HG03025 (cell line): Measurements from ENCODE around the gene OR6K6.

Experiments used
- ATAC-seq: cut with Tn5 transposase; IDR thresholded peaks from one replicate; pipeline ENCODE4 v1.9.1; 2021; ENCODE audit warnings: mild to moderate bottlenecking, moderate library complexity; ENCODE audit not compliant: unreplicated experiment, low FRiP score

The OR6K6 gene, protein sequence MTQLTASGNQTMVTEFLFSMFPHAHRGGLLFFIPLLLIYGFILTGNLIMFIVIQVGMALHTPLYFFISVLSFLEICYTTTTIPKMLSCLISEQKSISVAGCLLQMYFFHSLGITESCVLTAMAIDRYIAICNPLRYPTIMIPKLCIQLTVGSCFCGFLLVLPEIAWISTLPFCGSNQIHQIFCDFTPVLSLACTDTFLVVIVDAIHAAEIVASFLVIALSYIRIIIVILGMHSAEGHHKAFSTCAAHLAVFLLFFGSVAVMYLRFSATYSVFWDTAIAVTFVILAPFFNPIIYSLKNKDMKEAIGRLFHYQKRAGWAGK

DNA sequence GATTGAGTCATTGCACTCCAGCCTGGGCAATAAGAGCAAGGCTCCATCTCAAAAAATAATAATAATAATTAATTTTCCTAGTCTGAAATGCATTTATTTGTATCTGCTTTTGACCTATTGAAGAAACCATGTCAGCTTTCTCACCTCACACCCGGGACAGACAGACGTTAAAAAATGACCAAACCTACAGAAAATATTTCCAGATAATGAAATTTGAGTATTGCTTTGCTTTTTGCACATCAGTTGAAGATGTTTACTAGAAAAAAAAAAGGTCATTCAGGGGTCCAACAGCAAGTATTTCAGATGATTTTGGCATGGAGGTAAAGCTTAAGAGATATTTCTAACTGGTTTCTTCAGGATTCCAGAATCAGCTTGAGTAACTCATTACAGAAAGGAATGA, at the start of gene OR6K6:
TSS of gene OR6K6 (plus strand) at position 301 of the 400 bp plus-strand sequence. CDS start 168 bp downstream, outside the sequence.
- ATAC-seq, result no peak

DNA sequence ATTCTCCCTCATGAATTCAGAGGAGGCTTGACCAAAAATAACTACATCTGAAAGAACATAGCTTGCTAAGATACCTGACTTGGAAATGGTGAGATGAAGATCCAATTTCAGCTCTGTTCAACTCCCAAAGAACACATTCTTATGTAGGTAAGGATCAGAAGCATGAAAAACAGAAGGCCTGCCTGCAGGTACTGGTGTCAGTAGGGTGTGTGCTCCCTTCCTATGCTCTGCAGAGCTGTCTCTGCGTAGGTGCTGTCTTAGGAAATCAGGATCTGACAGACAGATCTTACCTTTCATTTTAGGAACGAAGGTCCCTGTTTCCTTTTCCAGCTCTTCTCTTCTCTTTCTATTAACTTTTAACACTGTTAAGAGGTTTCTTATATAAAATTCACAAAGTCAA, 48.4 kb upstream of the OR6K6 start:
- ATAC-seq, result no peak

DNA sequence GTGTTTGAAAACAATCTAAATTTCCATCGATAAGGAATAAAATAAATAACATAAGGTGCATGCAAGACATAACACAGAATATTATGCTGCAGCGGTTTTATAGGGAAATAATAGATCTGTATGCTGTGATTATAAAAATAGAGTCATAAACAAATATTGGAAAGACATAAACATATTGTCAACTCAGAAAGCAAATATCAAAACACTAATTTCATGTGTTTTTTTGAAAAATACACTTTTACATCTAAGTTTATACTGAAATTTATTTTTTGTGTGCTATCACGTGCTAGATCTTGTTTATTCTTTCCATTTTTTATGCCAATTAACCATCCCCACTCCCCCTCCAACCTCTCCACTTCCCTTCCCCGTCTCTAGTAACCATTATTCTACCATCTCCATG, 43.4 kb upstream of the OR6K6 start:
- no peak for ATAC-seq

DNA sequence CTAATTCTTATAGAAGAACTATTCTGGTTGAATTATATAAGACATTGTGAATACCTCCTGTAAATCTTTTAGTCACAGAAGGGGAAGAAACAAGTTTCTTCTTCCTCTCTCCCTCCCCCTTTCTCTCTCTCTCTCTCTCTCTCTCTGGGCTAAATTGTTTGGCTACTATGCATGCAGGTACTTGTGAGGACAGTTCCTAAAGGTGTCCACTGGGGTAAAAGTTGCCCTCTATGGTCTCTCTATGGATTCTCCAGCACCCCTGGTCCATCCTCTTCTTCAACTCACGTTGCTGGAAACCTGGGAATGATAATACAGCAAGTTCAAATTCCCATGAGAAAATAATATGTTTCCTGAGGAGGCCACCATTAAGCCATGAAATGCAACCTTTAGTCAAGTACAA, 39.8 kb upstream of the OR6K6 start:
- ATAC-seq, result no peak

DNA sequence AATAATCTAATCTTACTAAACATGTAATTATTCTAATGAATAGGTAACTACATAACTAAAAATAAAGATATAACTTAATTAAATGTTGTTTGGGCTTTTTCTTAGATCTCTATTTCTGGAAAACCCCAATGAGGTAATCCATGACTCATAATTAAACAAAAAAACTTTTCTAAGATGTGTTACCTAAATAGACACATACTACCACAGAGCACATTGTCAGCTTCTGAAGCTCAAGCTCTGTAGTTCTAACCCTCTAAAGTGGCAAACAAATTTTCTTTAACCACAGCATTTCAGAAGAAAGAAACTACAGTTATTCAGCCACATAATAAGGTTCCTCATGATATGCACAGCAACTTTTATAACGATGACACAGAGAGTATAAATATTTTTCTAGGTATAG, 38.2 kb upstream of the OR6K6 start:
- ATAC-seq, result no peak

DNA sequence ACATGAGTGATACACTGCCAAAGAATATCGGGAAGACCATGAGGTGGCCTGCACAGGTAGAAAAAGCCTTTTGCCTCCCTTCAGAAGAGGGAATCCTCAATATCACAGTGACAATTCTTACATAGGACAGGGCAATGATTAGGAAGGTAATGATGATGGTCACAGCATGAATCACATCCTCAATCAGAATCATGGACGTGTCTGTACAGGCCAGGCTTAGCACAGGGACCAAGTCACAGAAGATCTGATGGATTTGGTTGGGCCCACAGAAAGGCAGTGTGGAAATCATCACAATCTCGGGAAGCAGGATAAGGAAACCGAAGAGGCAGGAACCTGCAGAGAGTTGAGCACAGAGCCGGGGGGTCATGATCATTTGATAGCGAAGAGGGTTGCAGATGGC, 37.2 kb upstream of the OR6K6 start:
- no peak for ATAC-seq

DNA sequence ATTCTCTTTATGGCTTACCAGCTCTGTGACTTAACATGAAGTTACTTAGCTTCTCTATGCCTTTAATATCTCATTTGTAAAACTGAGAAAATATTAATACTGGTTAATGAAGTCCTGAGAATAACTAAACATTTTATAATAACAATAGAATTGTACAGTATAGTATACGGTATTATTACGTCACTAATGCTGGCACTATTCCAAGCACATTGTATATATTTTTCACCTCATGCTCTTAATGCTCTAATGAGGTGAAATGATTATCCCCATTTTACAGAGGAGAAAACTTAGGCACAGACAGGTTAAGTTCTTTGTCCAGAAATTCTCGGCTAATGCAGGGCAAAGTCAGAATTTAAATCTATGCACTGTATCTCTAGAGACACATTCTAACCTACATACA, 34.9 kb upstream of the OR6K6 start:
- ATAC-seq, result no peak

DNA sequence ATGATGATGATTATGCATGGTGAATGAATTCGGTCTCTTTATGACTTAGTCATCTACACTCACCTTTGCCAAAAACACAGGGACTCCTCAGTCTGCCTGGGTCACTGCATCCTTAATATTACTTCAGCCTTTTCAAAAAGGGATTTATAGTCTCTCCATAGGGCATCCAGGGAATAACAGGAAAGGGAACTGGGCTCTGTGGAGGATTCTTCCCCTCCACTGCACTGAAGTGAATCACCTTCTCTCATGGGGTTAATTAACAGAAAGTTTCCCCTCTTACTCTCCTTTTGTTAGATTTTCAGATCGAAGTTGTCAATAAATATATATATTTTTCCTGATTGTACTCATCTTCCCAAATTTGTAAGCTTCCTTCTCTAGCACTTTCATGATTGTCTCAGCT, 33.9 kb upstream of the OR6K6 start, which contains the start of gene OR6K3:
TSS of gene OR6K3 (minus strand) at position 101 of the 400 bp plus-strand sequence. CDS start 2,605 bp downstream, outside the sequence.
- ATAC-seq, result no peak

DNA sequence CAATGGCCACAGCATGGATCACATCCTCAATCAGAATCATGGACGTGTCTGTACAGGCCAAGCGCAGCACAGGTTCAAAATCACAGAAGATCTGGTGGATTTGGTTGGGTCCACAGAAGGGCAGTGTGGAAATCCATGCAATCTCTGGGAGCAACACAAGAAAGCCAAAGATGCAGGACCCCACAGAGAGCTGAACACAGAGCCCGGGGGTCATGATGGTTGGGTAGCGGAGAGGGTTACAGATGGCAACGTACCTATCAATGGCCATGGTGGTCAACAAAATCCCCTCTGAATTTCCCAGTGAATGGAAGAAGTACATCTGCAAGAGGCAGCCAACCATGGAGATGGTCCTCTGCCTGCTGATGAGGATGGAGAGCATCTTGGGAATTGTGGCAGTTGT, 30.1 kb upstream of the OR6K6 start:
- no peak for ATAC-seq

DNA sequence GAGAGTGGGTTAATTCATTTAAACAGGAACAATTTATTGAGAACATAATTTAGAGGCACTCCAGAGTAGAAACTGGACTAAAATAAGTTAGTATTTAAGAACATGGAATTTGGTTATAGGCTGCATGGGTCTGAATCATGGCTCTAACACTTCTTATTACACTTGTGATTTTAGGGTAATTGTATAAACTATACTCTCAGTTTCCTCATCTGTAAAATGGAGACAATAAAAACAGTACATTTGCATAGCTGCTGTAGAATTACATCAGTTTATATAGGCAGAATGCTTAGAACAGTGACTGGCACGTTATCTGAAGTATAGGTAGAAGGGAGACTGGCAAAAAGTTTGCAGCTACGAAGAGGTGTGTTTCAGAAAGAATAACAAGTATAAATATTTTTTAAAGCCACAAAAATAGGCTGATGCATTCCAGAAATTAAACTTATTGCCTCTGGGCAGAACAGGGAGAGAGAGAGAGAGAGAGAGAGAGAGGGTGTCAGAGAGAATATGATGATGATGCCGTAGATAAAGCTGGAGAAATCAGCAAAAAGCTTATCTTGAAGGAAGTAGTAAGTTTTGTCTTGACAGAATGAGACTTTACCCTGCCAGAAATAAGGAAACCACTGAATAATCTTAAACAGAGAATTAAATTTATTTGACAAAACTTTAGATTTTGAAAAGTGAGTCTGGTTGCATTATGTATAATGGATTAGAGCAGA, 25.9 kb upstream of the OR6K6 start:
- no peak for ATAC-seq

DNA sequence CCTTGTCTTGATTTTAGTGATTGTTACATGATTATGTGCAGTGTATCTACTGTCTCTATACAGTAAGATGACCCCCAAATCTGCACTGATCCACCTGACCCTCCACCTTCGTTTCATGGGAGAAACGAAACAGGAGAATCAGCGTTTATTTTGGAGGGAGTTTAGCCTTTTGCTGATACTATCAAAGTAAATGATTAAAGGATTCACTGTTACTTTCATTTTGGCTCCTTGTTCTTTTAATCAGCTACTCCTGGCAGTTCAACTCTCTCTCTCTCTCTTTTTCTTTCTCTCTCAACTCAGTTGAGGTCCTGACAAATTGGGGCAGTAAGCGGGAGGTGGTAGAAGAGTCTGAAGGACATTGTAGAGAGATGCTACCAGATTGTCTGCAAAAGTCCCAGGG, 24.1 kb upstream of the OR6K6 start:
- no peak for ATAC-seq

DNA sequence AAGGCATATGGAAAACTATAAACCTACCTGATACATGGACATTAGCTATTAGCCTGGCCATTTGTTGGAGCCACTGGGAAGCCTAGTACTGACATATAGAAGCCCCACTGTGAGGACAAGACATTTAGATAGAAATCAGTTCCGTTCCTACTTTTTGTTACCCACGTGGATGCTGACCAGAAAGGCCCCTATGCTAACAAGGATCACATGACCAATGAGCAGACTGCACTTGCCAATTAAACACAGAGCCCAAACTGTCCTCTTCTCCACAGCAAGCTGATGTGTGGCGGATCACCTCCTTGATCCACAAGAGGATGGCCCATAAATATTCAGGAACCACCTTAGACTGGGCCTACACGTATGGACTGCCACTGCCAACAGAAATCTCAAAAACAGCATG, 22.8 kb upstream of the OR6K6 start:
- ATAC-seq, result no peak

DNA sequence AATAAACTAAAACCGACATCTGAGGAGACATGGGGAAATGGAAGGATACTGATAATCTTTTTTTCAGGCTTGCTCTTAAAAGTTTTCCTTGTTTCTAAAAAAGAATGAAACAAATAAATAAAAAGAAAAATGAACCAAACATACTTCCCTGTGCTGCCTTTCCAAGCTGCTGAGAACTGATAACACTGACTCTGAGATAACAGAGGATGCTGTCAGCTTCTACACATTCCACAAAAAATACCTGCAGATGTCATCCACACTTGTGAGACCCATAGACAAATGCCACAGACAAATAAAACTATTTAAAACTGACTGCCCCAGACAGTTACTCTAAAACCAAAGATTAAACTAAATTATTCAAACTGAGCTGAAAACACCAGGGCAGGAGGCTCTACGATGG, 22.0 kb upstream of the OR6K6 start:
- ATAC-seq, result no peak

DNA sequence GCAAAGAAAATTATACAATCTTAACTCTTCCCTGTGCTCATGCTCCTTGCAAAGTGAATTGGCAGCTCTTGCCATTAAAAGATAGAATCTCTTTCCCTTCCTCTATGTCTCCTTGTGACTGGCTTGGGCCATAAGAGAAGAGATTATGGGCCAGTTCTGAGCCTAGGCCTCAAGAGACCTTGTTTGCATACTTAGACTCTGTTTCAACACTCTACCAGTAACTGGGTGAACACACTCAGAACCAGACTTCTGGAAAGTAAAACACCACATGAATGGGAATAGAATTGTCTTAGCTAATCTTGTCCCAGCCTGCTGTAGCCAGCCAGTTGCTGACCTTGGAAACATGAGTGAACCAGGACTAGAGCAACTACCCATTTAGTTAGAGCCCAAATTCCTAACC, 18.7 kb upstream of the OR6K6 start:
- no peak for ATAC-seq

DNA sequence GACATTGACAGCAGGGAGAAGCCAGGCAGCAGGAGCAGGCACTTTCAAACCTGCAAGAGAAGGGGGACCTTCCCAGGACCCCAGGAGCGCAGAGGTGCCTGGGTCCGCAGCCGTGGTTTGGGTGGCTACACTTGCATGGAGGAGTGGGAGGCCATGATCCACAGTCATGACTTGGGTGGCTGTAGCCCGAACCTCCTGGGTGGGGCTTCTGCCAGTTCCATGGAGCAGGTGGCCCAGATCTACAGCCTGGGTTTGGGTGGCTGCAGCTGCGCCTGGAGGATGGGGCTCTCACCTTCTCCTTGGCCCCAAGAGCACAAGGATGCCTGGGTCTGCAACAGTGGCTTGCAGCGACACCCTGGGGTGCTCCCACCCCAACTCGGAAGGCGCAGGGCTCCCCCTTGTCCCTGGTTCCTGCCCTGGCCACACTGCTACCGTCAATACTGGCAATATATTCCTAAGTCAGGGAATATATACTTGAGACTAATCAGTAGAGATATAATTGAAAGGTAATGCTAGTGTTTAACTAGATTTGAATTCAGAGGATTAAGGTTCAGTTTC, 2.3 kb upstream of the OR6K6 start:
- ATAC-seq, result no peak

DNA sequence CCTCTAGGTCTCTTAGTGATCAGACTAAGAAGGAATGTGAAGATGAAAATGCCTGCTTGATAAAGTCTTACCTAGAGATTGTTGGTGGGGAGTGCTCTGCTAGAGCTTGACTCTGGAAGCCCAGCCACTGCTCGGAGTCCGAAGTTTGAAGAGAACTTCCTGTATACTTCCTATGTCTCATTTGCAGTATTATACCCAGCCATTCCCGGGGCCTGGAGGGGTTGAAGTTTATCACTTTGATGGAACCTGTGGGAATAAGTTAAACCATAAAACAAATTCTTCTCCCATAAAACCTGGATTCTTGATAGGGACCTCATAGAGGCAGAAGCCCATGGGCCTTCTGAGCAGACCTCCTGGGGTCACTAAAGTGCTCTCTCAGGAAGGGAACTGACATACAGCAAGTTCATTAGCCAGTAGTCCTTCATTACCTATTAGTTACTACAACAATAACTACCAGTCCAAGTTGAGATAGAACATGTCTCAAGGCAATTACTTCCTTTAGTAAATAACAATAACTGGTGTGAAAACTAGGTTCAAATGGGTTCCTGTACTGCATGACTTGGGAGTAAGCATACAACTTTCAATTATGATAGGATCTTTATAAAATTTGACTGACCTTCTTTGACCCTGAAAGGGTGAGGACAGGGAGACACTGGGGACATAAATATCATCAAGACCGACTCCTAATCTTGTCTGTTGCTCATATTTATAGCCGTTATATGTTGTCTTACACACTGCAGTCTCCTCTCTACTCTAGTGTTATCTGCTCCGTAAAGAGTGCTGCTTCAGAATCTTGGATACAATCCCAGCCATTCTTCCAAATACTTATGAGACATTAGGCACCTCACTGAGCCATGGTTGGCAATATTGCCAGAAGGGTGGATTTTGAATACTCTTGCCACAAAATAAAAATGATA, 17.7 kb downstream of the OR6K6 start, which contains the start of gene OR6N1:
TSS of gene OR6N1 (minus strand) at position 246 of the 917 bp plus-strand sequence. CDS start 5,513 bp downstream, outside the sequence.
- no peak for ATAC-seq

DNA sequence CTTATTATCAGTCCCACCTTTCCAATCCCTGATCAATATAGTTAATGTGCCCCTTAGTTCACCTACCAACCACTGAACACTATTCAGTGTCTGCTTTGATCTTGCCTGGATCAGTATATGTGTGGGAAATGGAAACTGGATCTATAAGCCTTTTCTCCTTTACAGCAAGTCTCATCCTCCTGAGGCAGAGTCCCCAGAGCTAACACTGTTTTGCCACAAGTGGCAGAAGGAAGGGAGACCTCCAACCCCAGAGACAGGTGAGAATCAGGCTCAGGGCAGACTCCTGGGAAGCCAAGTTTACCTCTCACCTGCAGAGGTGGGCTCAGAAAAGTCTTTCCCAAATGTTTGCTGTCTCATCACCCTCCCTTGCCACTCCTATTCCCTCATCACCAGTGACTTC, 26.6 kb downstream of the OR6K6 start, which contains the start of gene OR6N2:
TSS of gene OR6N2 (minus strand) at position 101 of the 400 bp plus-strand sequence. CDS start 3,569 bp downstream, outside the sequence.
- ATAC-seq, result no peak

DNA sequence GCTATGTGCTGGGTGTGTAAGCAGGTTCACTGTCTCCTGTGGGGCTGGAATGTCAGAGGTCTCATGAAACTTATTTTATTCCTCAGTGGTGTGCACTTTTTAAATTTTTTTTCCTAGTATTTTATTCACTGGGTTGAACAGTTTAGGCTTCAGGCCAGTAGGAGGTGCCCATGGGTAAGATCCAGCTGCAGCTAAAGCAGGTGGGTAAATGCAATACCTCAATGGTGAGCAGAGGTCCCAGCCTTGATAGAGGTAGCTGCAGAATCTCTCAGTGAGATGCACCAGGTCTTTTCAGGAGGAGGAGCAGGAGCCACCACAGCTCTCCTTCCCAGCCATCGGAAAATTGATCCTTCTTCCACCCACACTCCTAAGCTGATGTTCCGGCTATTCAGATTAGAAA, 39.1 kb downstream of the OR6K6 start:
- ATAC-seq, result no peak

DNA sequence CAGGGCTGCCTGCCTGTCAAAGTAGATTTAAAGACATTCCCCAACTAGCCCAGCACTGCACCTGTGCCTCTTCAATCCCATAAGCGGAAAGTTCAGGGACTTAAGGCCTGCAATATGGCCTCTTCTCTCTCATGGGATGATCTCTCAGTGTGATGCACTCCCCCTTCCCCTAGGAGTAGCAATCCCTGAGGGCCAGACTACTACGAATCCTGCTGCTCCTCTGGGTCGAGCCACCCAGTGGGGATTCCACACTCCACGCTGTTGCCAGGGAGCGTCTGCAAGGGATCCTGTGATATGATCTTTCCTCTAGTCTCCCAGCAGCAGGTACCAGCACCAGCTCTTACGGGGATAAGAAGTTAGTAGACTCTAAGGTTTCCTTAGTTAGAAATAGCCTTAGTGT, 39.7 kb downstream of the OR6K6 start:
- ATAC-seq, result no peak

DNA sequence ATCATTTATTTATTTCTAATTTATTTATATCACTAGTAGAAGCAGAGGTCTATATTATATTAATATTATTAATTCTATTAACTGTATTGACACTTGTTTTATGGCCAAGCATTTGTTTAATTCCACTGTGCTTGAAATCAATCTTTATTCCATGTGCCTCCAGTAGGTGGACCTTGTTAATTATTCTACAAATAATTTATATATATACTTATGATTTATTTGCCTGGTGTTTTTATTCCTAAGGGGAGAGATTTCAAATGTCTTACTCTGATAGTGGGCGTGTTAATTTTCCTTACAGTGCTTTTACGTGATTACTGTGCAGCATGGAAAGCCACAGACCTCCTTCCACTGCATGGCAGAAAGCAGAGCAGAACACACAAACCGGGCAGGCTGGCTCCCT, 44.0 kb downstream of the OR6K6 start:
- no peak for ATAC-seq
